Kidney (tissue), 14 donors: ENCODE data around the gene FBXW4. TPM values are rescaled to one million over a fixed set of nuclear protein-coding genes. Genes with fewer than 3 reads are reported as not detected.
A peak's percentile ranks its signal among the peaks of the same experiment; 100 is the strongest.

Source experiments
- DNase-seq, 5 donors: peaks; one replicate each; pipeline ENCODE4 v3.0.0-alpha.2; 2013 to 2020
- FAIRE-seq: peaks from 2 replicates; lab custom pipeline; 2012; peaks lifted over from hg19 to GRCh38; lab: Jason Lieb, UNC
- H3K27ac ChIP-seq, 2 donors: one replicate each; pipeline ENCODE4 v1.7.0; 2013; ENCODE audit warnings: low read depth in 2 of 2, low read length in 2 of 2, inconsistent platforms in 1 of 2
- H3K27me3 ChIP-seq: one replicate; pipeline ENCODE4 v1.7.1; 2013; ENCODE audit warnings: low read length, inconsistent platforms; ENCODE audit not compliant: control insufficient read depth, insufficient read depth
- H3K36me3 ChIP-seq, 3 donors: one replicate each; pipeline versions ENCODE4 v1.7.0 to v1.7.1; 2013; ENCODE audit warnings: low read length in 3 of 3, control low read depth in 1 of 3, inconsistent platforms in 1 of 3; ENCODE audit not compliant: insufficient read depth in 3 of 3, control insufficient read depth in 2 of 3
- H3K4me1 ChIP-seq, 3 donors: one replicate each; pipeline versions ENCODE4 v1.7.0 to v1.7.1; 2013; ENCODE audit warnings: low read length in 3 of 3, inconsistent platforms in 1 of 3, low read depth in 1 of 3; ENCODE audit not compliant: control insufficient read depth in 2 of 3, insufficient read depth in 2 of 3
- H3K4me3 ChIP-seq, 3 donors: one replicate each; pipeline versions ENCODE4 v1.7.0 to v1.8.1; 2013; ENCODE audit warnings: low read length in 3 of 3, control low read depth in 1 of 3, inconsistent platforms in 1 of 3
- H3K9ac ChIP-seq, 3 donors: one replicate each; pipeline versions ENCODE4 v1.7.0 to v1.7.1; 2013; ENCODE audit warnings: low read length in 3 of 3, control low read depth in 1 of 3, inconsistent platforms in 1 of 3
- H3K9me3 ChIP-seq, 3 donors: one replicate each; pipeline versions ENCODE4 v1.7.0 to v1.7.1; 2013; ENCODE audit warnings: low read length in 3 of 3, control low read depth in 1 of 3, inconsistent platforms in 1 of 3; ENCODE audit not compliant: control insufficient read depth in 2 of 3, insufficient read depth in 1 of 3
- intact Hi-C: fragments of 100-400 bp; cut with DNase I; formaldehyde crosslinking; loops from one replicate; pipeline ENCODE4 v1.11.1; 2022
- polyA plus RNA-seq: library from polyadenylated mRNA; stranded (reverse); fragments of 350-450 nt; fragmentation: Illumina TruSeq; extraction: RNeasy Lipid Tissue Mini Kit (QIAGEN cat#74804); gene quantifications from one replicate; pipeline ENCODE4 v1.2.3, GENCODE V29; 2014; ENCODE audit warnings: low read depth, low replicate concordance; ENCODE audit not compliant: insufficient read depth
- total RNA-seq: library from RNA; stranded (reverse); fragmentation: NEBNext Ultra II Directional; extraction: Animal tissue kit (Norgen Biotek cat#: 25700); gene quantifications from one replicate; pipeline ENCODE4 v1.2.1, GENCODE V29; 2021
- TF ChIP-seq, protein P1 (sequence below): IDR thresholded peaks from 3 replicates; pipeline ENCODE4 v1.5.1; 2012; ENCODE audit warnings: mild to moderate bottlenecking, moderate library complexity, borderline replicate concordance; ENCODE audit not compliant: insufficient read depth; ENCODE audit errors: extremely low read depth
- donor health status: control.
- donor health status: control.
- donor health status: control.
- donor health status: control.
- donor health status: control.
- donor health status: DM: yes; HTN: yes; CAD: no.
- donor health status: Normal renal cell carcinoma (clear cell type).

FBXW4 gene
- total and polyA plus RNA-seq, 2 donors from 2014 or later = 47.6 to 80.1 TPM

DNA sequence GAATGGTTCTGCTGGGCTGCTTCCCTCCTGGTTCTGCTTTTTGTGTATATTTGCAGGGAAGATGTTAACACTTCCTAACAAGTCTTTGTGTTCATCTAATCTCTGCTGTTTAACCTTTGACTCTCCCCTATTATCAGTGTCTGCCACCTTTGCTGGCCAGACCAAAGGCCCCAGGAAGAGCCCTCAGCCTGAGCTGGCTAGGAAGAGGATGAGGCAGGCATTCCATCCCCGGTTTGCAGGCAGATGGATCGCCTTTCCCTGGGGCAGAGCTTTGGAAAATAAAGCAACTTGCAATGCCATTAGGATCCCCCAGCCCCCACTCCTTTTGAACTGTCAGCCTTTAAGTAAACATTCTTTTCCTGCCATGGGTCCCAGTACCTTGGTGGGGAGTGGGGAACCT lies 87.8 kb downstream of the FBXW4 start:
- FAIRE-seq = no peak
- peaks cover 0 to 41% (median 25%) of the 10 kb centered on the region in 3 donors for H3K36me3 ChIP-seq
- TF ChIP-seq, protein P1, sequence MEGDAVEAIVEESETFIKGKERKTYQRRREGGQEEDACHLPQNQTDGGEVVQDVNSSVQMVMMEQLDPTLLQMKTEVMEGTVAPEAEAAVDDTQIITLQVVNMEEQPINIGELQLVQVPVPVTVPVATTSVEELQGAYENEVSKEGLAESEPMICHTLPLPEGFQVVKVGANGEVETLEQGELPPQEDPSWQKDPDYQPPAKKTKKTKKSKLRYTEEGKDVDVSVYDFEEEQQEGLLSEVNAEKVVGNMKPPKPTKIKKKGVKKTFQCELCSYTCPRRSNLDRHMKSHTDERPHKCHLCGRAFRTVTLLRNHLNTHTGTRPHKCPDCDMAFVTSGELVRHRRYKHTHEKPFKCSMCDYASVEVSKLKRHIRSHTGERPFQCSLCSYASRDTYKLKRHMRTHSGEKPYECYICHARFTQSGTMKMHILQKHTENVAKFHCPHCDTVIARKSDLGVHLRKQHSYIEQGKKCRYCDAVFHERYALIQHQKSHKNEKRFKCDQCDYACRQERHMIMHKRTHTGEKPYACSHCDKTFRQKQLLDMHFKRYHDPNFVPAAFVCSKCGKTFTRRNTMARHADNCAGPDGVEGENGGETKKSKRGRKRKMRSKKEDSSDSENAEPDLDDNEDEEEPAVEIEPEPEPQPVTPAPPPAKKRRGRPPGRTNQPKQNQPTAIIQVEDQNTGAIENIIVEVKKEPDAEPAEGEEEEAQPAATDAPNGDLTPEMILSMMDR = no peak

DNA sequence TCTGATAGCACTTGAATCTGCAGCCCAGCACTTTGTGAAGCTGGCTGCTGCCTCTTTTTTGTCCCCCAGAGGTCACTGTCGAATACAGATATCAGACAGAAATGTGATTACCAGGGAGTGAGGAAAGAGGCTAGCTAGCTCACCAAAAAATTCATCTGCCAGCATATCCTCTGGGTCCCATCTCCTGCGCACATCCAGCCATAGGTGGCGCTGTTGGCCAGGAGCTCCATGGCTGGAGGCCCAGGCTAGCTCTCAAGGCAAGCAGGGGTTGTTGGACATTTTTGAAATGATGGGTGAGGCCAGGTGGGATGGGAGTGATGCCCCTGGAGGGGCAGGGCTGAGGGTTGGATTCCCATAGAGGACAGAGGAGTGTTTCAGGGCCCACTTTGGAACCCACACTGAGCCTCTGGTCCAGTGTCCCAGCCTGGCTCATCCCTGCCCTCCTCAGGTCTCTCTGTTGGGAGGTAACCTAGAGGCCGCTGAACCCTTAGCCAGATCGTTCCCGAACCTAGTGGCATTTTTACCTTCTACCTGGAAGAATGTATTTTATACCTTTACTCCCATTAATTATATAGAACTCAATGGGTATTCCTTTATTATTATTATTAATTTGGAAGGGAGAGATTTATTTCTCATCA lies 92.1 kb downstream of the FBXW4 start:
- intact Hi-C loops = loop anchor here (10.0 kb wide), 1 partner anchor 172 kb away; the partner anchor contains the start of gene FGF8

More for the DNA sequence above, 87.8 kb downstream of the FBXW4 start:
- no peak for DNase-seq
- H3K4me3 ChIP-seq = no peak overlapping the region
- intact Hi-C loops = loop anchor here (10.0 kb wide), 1 partner anchor 168 kb away; the partner anchor contains the start of gene FGF8
- no peak overlapping the region for H3K27ac ChIP-seq
- no peaks in the 10 kb centered on the region for H3K27me3 ChIP-seq
- H3K4me1 ChIP-seq = peaks cover 0 to 3% (median 0%) of the 10 kb centered on the region in 3 donors
- no peak overlapping the region for H3K9ac ChIP-seq
- H3K9me3 ChIP-seq = no peaks in the 10 kb centered on the region

DNA sequence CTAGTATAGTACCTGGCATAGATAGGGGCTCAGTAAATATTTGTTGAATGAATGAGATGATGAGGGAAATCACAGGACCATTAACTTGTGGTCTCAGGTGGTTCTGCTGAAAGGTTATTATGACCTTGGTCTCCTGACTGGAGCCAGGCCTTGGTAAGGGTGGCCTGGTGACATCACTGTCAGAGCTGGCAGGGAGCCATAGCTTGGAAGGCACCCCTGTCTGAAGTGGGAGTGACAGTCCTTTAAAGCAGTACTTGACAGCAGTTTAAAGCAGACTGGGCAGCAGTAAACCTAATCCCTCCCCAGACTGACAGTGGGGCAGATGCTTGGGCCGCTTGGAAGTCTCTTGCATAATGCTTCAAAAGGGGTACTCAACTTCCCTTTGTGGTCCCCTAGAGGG lies 93.4 kb downstream of the FBXW4 start:
- intact Hi-C loops = loop anchor here (10.0 kb wide), 1 partner anchor 173 kb away; the partner anchor contains the start of gene FGF8

More for the DNA sequence above, 92.1 kb downstream of the FBXW4 start:
- FAIRE-seq (no peak), DNase-seq (peak; percentile 81 to 91 (median 88))
- Histone ChIP-seq H3K4me3 (no peak overlapping the region), H3K9me3 (no peaks in the 10 kb centered on the region), H3K4me1 (no peaks in the 10 kb centered on the region), H3K36me3 (peaks cover 0 to 10% (median 2%) of the 10 kb centered on the region in 3 donors), H3K27ac (no peak overlapping the region), H3K27me3 (no peaks in the 10 kb centered on the region), H3K9ac (no peak overlapping the region)
- TF ChIP-seq, protein P1 = peak; percentile 76

More for the DNA sequence above, 93.4 kb downstream of the FBXW4 start:
- peaks cover 0 to 10% (median 2%) of the 10 kb centered on the region in 3 donors for H3K36me3 ChIP-seq
- H3K27ac ChIP-seq = no peak overlapping the region
- no peaks in the 10 kb centered on the region for H3K4me1 ChIP-seq
- no peak overlapping the region for H3K4me3 ChIP-seq
- FAIRE-seq = no peak
- no peak overlapping the region for H3K9ac ChIP-seq
- peak in 1 of 5 donors; percentile 46 for DNase-seq
- no peaks in the 10 kb centered on the region for H3K27me3 ChIP-seq
- TF ChIP-seq, protein P1 = no peak
- H3K9me3 ChIP-seq = no peaks in the 10 kb centered on the region
